HK-2 (cell line): Measurements from ENCODE around the gene MAP3K4.
A peak's percentile ranks its signal among the peaks of the same experiment; 100 is the strongest.
"Not testable (repeated sequence)": the region's sequence is repeated elsewhere in the genome, so short reads cannot be mapped to it uniquely, and the experiment has no call there.

Experiments used
- DNase-seq: peaks from one replicate; pipeline ENCODE4 v3.0.0-alpha.2; 2018; ENCODE audit not compliant: unreplicated experiment

The MAP3K4 gene

DNA sequence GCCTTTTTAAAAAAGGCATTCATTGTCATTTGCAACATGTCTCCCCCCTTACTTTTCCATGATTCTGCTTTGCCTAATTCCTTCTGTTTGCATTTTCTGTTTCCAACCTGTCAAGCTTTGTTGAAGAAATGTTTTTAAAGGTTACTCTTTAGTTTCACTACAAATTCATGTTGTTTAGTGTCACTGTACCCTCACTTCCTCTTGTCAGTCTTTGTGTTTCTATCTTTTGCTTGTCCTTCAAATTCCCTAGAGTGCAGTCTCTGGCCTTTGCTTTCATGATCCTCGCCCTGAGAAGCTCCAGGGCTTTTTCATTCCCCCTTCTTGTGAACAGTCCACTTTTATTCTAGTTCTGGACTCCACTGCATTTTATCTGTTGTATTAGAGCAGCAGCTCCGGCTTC lies 90.6 kb downstream of the MAP3K4 start:
- DNase-seq: no peak

DNA sequence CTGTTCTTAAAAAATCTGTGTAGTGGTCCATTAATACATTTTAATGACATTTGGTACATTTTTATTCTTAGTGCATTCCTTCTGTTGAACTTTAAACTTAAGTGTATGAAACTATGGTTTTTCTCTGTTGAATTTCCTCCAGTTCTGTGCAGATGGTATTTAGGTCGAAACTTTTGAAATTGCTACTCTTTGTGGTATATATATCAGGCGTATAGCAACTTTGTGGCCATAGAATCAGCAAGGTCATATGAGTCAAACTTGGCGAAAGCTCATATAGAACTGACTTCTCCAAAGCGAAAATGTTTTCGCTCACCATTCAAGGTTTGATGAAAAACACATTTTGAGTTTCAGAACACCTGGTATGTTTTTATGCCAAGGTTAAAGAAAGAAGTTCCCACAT lies 93.7 kb downstream of the MAP3K4 start:
- no peak for DNase-seq

DNA sequence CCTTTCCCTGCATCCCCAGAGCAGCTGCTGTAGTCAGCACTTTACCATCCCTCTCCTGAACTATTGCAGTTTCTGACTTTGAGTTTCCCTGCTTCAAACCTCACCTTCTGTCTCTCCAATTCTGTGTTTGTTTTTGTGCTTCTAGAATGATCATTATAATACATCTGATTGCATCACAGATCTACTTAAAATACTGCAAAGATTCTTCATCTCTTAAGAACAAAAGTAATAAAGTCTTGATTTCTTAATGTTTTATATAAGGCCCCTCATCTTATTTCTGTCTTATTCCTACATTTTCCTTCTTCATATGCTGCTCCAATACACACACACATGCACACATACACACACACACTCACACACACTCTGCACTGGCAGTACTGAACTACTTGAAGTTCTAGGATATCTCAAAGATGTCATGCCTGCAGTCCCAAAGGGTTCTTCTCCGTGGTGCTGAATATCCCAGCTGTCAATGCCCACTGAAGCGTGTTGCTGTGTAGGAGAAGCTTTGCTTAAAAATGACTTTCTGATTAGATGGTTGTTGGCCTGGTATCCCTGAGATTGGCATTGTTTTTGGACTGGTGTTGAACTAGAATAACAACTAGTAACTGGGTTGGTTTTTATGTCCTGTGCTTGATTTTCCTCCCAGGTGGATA lies 97.2 kb downstream of the MAP3K4 start:
- no peak for DNase-seq

DNA sequence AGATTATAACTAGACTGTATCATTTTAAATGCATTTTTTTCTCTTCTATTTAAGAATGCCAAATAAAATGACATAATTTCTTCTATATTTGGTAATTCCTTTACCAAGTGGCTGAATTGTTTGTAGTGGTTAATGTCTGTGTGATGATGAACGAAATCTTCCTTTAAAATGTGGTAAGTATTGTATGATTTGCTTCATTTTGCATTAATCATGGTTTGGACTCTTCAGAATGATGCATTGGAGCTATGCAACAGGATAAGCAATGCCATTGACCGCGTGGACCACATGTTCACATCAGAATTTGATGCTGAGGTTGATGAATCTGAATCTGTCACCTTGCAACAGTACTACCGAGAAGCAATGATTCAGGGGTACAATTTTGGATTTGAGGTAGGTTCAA lies 99.6 kb downstream of the MAP3K4 start:
- no peak for DNase-seq

DNA sequence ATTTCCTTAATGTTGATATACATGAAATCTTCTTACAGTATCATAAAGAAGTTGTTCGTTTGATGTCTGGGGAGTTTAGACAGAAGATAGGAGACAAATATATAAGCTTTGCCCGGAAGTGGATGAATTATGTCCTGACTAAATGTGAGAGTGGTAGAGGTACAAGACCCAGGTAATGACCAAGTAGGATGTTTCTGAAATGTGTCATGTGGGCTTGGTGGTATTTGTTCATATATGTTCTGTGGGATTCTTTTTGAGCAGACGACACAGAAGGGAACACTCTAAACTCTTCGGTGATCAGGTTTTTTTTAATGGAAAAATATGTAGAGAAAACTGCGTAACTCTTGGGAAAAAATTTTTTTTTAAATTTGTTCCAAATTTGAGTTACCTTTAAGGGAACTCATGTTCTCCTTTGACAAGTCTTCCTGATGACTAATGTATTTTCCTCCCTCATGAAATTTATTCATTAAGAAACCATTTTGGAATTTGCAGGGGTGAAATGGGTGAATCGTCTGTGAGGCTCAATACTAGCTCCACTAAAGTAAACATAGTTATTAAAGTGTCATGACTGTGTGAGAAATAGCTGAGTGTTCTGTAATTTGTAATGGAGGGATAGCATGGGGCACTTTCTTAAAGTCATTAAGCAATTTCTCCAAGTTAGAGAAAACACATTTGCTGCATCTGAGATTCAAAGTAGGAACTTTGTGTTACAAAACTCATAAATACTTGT lies 100.6 kb downstream of the MAP3K4 start:
- no peak for DNase-seq

DNA sequence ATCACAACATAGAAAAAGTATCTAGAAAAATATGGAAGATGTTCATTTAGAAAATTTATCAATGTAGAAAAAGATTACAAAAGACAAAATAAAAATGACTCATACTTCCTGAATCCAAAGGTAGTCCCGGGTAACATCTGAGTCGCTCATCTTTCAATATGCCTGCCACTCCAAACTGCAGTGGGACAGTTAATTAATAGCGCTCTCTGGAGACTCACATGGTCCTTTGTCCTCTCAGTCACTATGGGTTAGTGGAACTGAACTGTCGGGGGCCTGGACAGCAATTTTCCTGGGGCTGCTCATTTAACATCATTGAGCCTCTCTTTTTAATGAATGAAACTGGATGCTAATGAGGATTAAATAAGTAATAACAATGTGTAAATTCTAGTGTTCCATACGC lies 103.4 kb downstream of the MAP3K4 start:
- peak; percentile 25 for DNase-seq

DNA sequence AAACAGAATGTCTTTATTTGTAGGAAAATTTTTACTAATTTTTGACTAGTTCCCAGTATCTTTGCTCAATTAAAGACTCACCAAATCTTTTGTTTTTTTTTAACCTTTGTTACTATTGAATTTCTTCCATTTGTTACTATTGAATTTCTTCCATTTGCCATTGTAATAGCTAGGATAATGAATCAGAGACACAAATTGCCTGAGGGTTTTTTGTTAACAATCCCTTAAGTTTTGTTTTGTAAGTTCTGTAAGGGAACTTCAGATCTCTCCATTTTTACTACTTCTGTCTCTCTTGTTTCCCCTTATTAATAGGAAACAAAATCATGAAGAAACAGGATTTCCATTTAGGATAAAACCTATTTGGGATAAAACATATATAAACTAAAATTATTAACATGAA lies 104.3 kb downstream of the MAP3K4 start:
- no peak for DNase-seq

DNA sequence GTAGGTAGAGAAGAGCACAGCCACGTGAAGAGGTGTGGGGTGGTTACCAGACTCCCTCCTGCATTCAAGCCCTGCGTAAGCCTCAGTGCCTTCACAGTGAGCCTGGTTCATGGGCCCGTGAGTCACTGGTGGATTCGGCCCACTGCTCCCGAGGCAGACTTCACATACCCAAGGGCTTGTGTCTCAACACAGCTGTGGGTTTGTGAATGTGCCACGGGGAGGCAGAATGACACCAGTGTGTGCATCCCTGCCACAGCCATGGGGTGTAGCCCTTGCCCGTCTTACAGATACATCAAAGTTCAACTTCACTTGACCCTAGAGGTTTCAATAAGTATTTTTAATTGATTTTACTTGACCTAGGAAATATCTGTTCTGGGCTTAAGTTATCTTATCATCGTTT lies 108.5 kb downstream of the MAP3K4 start:
- peak; percentile 66 for DNase-seq

DNA sequence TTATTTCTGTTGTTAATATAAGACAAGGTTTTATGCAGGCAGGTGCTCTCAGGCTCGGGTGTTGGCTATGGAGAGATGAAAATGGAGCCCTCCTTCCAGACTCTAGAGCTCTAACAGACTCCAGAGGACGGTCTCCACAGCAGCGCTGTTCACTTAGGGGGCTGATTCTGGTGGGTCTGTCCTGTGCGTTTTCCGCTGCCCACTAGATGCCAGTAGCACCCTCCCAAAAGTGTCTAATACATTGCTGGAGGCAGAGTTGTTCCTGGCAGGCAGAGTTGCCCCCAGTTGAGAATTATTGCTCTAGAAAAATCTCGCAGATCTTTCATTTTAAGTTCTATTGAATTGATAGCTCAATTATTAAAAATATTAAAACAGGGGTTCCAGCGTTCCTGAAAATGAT lies 109.9 kb downstream of the MAP3K4 start:
- no peak for DNase-seq

DNA sequence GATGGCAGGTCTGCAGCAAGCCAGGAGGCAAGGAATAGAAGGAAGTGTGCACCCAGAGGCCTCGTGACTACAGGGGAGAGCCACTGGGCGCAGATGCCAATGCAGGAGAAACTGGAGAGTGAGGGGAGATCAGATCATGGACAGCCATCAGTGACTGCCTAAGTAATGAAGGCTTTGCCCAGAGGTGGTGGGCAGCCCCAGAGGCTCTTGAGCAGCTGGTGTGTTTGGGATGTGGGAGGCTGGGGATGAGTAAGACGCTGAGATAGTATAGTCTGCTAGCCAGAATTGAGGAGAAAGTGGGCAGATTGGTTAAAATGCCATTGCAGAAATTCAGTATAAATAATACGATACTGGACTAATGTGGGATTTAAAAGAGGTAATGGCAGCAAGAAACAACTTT lies 111.9 kb downstream of the MAP3K4 start:
- no peak for DNase-seq

DNA sequence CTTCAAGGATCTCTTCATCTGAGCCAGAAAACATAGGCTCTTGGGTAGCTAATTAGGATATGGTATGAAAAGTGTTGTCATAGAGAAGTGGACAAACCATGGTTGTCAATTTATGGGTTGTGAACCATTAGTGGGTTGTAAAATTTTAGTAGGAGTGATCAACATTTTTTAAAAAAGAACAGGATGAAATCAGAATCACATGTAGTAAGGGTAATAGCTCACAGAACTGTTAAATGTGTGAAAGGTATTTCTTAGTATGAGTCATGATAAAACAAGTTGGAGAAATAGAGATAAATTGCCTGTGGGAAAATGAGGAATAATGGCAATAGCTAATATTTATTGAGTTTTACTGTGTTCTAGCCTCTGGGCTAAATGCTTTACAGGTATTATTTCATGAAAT lies 113.4 kb downstream of the MAP3K4 start:
- no peak for DNase-seq

DNA sequence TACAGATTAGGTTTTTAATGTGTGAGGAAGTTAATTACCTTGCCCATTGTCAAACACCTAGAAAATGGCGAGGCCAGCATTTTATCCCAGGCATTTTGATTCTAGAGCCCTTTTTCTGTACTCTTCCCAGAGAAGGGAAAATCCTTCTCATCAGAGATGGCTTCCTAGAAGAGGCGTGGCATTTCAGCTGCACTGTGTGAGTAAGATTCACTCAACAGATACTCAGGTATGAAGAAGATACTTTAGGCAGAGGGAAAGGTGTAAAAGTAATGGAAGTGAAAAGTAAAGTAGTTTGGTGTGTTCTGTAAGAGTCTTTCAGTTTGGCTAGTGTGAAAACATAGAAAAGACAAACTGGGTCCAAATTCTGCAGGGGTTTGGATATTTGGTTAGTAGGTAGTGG lies 113.8 kb downstream of the MAP3K4 start:
- DNase-seq: no peak

DNA sequence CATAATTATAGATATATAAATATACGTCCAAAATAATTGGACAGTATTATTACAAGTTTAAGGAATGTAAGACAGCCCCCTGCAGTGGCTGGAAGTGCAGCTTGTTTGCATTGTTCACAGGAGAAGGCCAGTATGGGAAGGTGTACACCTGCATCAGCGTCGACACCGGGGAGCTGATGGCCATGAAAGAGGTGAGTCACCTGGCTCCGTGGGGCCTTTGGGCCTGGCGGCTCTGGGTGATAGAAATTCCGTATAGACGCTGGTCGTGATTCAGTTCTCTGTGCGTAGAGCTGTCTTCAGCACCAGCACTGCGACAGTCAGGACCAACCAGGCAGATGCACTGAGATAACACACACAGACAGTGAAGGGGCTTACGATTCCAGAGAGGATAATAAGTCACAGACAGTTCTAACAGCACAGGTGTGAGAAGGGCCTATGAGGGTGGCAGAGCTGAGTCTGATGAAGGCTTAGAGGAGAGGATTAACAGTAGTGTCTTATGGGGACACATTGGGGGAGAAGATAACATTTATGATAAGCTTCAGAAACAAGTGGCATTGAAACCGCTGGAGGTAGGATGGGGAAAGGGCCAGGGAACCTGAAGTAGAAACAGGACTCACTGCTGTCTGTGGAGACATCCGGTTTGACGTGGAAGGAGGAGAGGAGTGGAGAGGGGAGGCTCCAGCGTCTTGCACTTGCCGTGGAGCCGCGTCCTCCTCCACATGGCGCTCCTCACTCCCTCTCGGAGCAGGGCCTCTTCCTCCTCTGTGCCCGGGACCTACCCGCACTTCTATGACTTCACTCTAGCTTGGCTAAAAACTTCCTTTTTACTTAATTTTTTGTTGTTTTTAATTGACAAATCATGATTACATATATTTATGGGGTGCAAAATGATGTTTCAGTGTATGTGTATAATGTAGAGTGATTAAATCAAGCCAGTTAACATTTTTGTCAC lies 116.5 kb downstream of the MAP3K4 start:
- DNase-seq: no peak

DNA sequence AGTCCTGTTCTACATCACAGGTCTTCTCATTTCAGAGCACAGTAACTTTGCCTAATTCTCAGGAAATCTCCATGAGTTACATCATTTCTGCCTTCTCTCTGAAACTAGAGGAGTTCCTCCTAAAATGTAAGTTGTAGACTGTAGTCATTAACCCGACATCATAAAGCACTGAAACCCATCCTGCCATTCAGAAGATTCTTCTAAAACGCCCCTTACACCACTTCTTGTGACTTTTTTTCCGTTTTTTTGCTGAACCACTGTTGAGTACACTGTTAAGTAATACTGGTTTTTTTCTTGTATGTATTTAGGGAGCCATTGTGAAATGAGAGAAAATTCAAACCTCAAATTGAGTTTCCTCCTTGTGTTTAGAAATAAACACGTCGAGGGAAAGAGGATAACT lies 117.3 kb downstream of the MAP3K4 start:
- DNase-seq: no peak

DNA sequence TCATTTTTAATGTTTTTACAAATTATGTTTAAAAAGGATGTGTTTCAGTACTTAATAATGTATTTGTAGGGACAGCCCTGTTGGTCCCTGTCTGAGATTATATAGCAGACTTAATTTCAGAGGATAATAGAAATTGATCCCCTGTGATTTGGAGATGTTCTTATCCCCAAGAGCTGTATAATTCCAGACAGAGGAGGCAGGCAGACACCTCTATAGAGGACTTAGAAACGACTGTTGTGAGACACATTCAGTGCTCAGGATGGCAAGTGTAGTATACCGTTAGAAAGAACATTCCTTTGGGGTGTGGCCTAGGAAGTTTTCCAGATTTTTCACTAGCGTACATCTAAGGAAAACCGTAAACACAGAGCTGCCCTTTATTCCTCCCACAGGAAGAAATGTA lies 117.8 kb downstream of the MAP3K4 start:
- DNase-seq: no peak

DNA sequence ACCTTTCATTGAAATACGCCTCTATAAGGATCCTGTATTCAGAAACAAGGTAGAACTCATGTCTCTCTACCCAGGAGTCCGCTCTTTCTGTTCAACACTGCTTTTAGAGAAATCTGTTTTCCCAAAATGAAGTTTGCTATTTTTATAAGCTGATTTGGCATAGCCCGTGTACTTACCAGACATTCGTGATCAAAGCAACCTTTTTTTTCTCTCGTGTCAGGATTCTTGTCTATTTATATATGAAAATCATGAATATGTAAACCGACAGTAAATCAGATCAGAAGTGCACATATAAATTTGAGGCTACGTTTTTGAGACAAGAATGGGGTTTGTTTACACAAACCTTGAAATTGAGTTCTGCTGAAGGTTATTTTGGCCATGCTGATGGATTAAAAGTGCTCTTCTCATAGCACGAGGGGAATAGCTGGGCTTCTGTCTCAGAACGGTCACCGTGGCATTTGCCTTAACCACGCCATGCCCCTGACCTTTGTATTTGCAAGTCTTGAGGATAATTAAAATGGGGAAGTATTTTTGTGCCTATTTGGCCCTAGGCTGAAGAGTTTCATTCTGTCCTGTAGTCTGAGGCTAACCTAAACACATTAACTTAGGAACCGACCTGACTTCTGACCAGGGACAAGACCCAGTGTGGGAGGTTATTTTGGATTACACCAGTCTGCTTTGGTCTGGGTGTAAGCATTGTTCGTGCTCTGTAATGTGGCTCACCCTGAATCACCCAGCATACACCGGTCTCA lies 118.6 kb downstream of the MAP3K4 start:
- no peak for DNase-seq

DNA sequence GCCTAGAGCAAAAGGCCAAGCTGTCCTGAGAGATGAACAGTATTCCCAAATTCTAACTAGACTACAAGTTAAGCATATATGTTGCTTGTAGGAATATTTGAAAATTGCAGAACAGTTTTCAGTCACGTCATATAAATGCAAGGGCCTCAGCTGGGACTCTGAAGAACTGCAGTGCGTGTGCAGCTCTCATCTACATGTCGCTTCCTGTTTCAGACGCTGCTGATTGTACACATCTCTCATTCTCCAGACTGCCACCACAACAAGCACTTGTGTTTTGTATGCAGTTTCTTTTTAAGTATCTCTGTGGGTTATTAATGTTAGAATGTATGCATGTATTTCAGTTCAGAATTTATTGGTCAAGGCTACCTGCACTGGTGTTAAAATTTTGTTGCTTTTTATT lies 119.7 kb downstream of the MAP3K4 start:
- DNase-seq: no peak

DNA sequence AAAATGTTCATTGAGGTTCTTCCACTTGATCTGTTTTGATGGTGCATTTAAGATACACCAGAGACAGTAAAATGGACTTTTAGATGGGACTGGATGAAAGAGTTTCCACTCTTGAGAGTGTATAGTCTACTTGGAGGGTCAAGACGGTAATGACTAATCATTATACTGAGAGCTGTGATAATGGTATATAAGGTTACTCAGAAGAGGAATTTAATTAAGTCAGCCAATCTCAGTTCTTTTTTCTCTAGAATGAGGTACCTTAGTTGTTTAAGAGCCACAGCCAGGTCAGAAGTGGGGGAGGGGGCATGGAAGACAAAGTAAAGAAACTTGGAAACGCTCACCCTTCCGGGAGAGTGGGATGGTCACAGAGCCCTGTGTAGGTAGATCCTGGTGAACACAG lies 123.9 kb downstream of the MAP3K4 start:
- DNase-seq: no peak

DNA sequence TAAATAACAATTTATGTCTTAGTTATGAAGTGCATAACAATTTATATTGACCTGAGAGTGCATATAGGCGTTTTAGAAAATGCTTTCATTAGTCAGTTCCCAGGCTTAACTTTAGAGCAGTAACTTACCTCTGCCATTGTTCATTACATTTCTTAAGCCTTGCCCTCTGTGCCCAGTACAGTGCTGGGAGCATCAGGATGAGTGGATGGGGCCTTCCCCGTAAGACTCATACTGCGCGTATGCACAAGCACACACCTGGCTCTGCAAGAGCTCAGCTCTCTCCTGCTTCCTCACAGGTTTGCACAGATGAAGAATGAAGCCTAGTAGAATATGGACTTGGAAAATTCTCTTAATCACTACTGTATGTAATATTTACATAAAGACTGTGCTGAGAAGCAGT lies 125.0 kb downstream of the MAP3K4 start:
- no peak for DNase-seq

DNA sequence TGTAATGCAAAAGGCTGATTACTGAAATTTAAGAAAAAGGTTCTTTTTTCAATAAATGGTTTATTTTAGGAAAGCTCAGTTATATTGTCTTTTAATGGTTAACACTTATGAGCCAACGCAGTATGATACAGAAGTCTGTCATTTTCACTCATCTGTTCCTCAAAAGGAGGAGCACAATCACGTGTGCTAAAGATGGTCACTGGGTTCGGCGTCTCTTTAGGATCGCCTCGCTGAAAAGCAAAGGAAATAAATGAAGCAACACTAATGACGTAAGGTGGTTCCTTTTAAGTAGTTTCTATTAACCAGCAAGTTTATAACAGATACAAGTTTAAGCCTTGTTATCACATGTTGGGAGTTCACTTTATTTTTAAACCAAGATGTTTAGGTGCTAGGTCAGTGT lies 125.7 kb downstream of the MAP3K4 start:
- DNase-seq: no peak

DNA sequence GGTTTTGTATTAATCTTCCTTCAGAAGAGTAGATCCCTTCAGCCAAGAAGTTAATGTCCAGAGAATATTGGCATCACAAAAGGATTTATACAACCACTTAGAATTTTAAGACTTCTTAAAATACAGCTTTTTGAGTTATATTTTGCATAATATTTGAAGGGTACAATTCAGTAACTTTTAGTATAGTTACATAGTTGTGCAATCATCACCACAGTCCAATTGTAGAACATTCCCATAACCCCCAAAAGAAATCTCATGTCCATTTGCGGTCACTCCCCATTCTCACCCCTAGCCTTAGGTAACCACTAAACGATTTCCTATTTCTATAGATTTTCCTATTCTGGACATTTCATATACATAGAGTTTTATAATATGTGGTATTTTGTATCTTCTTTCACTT lies 126.4 kb downstream of the MAP3K4 start:
- no peak for DNase-seq

DNA sequence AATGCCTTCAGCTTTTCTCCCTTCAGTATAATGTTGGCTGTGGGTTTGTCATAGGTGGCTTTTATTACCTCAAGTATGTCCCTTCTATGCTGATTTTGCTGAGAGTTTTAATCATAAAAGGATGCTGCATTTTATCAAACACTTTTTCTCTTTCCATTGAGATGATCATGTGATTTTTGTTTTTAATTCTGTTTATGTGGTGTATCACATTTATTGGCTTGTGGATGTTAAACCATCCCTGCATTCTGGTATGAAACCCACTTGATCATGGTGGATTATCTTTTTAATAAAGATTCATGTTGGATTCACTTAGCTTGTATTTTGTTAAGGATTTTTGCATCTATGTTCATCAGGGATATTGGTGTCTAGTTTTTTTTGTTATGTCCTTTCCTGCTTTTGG lies 131.8 kb downstream of the MAP3K4 start:
- DNase-seq: not testable (repeated sequence)
